Left kidney (tissue), 8 donors: ENCODE measurements around the gene SPDYE18. TPM values are rescaled to one million over a fixed set of nuclear protein-coding genes. Genes with fewer than 3 reads are reported as not detected.
"Not testable (repeated sequence)": the region's sequence is repeated elsewhere in the genome, so short reads cannot be mapped to it uniquely, and the experiment has no call there.

Experiments used
- DNase-seq: peaks from one replicate; pipeline ENCODE4 v3.0.0-alpha.2; 2013
- long read RNA-seq, 8 donors: transcript quantifications; one replicate each; lab custom pipeline, GENCODE V29; 2026
- polyA plus RNA-seq: library from polyadenylated mRNA; unstranded; fragments of 120-200 nt; gene quantifications from one replicate; pipeline ENCODE4 v1.2.1, GENCODE V29; 2013; ENCODE audit not compliant: insufficient read length

Gene SPDYE18, protein sequence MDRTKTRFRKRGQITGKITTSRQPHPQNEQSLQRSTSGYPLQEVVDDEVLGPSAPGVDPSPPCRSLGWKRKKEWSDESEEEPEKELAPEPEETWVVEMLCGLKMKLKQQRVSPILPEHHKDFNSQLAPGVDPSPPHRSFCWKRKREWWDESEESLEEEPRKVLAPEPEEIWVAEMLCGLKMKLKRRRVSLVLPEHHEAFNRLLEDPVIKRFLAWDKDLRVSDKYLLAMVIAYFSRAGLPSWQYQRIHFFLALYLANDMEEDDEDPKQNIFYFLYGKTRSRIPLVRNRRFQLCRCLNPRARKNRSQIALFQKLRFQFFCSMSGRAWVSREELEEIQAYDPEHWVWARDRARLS
- 0.85 TPM for polyA plus RNA-seq
- long read RNA-seq, donor 1 = 0 reads
- long read RNA-seq, donor 2 = 0 reads
- long read RNA-seq, donor 3 = 0 reads
- long read RNA-seq, donor 4 = 0 reads
- long read RNA-seq, donor 5 = 0 reads
- long read RNA-seq, donor 6 = 0 reads
- long read RNA-seq, donor 7 = 0 reads
- long read RNA-seq, donor 8 = 0 reads

DNA sequence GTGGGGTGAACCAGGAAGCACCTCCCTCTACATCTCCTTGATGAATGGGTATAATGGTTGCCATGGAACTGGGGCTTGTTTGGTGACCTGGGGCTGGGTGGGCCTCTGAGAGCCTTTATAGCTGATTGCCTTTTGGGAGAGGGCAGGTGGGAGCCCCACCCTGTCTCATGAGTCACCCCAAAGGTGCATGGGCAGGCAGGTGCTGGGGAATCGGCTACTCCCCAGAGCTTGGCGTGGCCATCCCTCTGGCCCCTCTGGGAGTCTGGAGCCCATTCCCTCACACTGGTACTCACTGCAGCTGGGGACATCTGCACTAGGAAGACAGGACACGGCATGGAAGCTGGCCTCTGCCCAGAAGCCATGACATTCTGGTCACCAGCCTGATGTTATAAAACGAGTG is at the start of gene SPDYE18:
TSS of gene SPDYE18 (minus strand) at position 2 of the 400 bp plus-strand sequence. CDS start 2,046 bp downstream, outside the sequence.
- DNase-seq = not testable (repeated sequence)

GRCh38 chr7:77108362-77108761 is 46.0 kb upstream of the SPDYE18 start:
- DNase-seq = not testable (repeated sequence)

- not testable (repeated sequence) for DNase-seq
Observed at GRCh38 chr7:77107659-77108058, 45.3 kb upstream of the SPDYE18 start.

DNA sequence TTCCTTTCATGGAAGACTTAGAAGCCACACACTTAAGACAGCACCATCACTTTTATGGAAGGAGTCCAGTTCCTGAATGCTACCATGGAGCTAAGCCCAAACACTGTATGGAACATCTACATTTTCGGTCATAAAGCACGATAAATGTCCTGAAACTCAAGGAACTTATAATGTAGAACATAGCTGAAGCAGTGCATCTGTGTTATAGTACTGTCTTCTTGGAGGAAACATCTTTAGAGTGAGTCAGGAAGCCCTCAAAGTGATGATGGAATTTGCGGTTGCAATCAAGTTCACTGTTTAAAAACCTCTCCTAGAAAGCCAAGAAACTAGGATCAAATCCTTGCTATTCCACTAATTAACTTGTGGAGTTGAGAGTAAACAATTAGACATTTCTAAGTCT is 43.5 kb upstream of the SPDYE18 start:
- not testable (repeated sequence) for DNase-seq

- DNase-seq = not testable (repeated sequence)
Observed at GRCh38 chr7:77102671-77103070, 40.3 kb upstream of the SPDYE18 start.

- not testable (repeated sequence) for DNase-seq
Observed at GRCh38 chr7:77101187-77101586, 38.8 kb upstream of the SPDYE18 start.

DNA sequence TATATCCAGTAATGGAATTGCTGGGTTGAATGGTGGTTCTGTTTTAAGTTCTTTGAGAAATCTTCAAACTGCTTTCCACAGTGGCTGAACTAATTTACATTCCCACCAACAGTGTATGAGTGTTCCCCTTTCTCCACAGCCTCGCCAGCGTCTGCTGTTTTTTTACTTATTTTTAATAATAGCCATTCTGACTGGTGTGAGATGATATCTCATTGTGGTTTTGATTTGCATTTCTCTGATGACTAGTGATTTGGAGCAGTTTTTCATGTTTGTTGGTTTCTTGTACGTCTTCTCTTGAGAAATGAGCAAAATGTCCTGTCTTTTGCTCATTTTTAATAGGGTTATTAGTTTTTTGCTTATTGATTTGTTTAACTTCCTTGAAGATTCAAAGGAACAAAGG is 38.1 kb upstream of the SPDYE18 start:
- not testable (repeated sequence) for DNase-seq

DNA sequence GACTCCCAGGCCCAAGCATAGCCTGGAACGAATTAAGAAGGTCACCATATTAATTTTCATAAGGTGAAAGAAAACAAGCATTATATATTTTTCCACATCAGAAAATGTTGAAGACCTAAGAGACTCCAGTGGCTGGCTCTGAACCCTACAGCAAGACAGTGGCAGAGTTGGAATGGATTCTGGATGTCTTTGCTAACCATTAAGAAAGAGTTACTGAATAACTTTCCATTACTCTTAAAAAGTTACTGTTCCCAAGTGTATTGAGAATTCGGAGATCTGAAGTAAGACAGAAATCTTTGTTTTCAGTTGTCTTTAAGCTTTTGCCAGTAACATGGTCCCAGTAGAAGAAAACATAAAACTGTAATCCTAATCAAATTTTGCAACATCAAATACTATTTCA is 29.9 kb upstream of the SPDYE18 start:
- peak; percentile 1 for DNase-seq

- DNase-seq = not testable (repeated sequence)
Observed at GRCh38 chr7:77082192-77082591, 19.8 kb upstream of the SPDYE18 start.

DNA sequence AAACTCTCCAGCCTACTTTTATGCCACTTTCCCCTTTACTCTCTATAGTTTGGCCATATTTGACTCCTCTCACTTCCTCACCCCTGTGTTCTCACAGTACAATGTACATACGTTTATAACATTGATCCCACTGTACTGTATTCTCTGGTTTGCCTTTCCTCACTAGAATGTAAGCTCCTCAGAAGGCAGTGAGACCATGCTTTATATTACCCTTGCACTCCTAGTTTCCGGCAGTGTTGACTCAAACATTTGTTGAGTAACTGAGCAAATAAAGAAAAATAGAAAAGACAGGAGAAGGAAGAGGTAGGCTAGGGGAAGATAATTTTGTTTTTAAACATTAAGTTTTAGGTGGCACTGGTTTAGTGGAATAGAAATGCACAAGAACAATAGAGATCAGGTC is 17.9 kb upstream of the SPDYE18 start:
- not testable (repeated sequence) for DNase-seq

DNA sequence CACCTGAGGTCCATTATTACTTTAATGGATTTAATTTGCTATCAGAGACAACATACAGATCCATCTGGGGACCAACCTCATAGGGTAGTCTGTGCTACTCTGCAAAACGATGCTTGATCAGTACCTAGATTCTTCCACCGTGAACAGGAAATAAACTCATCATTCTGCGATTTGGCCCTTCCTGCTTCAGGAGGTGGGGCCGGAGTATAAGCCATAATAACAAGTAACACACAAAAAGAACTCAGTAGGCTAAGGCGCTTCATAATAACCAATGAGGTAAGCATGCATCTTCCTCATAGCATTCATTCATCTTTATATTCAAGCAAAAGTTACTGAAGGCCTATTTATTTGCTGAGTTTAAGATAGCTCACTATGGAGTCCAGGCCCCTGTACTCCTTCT is 17.3 kb upstream of the SPDYE18 start:
- DNase-seq = not testable (repeated sequence)

GRCh38 chr7:77079112-77079511 is 16.8 kb upstream of the SPDYE18 start:
- DNase-seq = not testable (repeated sequence)

- not testable (repeated sequence) for DNase-seq
Observed at GRCh38 chr7:77077060-77077459, 14.7 kb upstream of the SPDYE18 start.

- DNase-seq = not testable (repeated sequence)
Observed at GRCh38 chr7:77074786-77075396, 12.5 kb upstream of the SPDYE18 start.

- not testable (repeated sequence) for DNase-seq
Observed at GRCh38 chr7:77071108-77071507, 8.8 kb upstream of the SPDYE18 start.

- not testable (repeated sequence) for DNase-seq
Observed at GRCh38 chr7:77065869-77066268, 3.5 kb upstream of the SPDYE18 start.

GRCh38 chr7:77063732-77064131 is 1.4 kb upstream of the SPDYE18 start:
- not testable (repeated sequence) for DNase-seq

- DNase-seq = not testable (repeated sequence)
Observed at GRCh38 chr7:77032261-77032660, 30.1 kb downstream of the SPDYE18 start, which contains the start of gene SPDYE17. Gene SPDYE17 (minus strand): TSS chr7:77032361. CDS start chr7:77030570, 1,791 bp downstream.

GRCh38 chr7:77026349-77026748 is 36.0 kb downstream of the SPDYE18 start:
- DNase-seq = not testable (repeated sequence)

- DNase-seq = peak; percentile 24
Observed at GRCh38 chr7:77010074-77010680, 52.2 kb downstream of the SPDYE18 start.

GRCh38 chr7:77008000-77008399 is 54.4 kb downstream of the SPDYE18 start:
- DNase-seq = not testable (repeated sequence)
